Measurements from ENCODE around the gene PLEKHN1. TPM values are rescaled to one million over a fixed set of nuclear protein-coding genes. Genes with fewer than 3 reads are reported as not detected.
A peak's percentile ranks its signal among the peaks of the same experiment; 100 is the strongest.

Gene PLEKHN1
- total RNA-seq, 2 donors from 2014 or later = 0.59 TPM; not detected in 1

DNA sequence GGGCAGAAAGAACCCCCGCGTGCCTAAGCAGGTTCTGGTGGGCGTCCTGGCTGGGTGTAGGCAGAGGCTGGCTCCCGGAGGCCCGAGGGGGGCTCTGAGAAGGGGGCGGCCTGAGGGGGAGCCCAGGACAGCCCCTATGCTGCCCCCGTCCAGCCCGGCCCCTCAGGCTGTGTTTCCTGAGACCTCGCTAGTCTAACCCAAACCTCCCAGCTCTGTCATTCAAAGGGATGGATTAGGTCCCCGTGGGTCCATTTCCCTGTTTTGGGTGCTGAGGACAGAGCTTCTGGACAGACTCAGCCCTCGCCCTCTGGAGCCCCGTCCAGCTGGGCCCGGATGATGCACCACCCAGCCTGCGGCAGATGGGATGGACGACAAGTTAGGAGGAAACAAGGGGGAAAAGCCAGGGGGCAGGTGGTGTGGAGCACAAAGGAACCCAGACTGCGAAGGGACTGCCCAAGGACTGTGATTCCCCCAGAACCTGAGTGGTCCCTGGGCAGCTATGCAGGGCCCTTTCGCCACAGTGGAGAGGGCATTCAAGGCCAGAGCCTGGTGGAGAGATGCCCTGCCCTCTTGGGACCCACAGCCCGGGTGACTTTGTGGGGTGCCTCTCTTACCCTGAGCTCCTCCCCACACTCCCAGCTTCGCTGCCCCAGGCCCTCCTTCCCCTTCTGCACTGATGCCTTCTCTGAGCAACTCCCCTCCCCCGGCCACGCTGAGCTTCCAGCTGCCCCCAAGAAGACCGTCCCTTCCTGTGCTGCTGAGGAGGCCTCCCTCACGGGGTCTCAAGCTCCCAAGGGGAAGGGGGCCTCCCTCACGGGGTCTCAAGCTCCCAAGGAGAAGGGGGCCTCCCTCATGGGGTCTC lies 30.8 kb downstream of the PLEKHN1 start:
- Histone ChIP-seq H3K27ac (peak overlapping the region in 1 of 2 donors; percentile 99), H3K27me3 (no peaks in the 10 kb centered on the region), H3K9me3 (peaks cover 0 to 4% of the 10 kb centered on the region in 2 donors), H3K4me3 (no peak overlapping the region), H3K4me1 (peaks cover 0 to 40% of the 10 kb centered on the region in 2 donors), H3K36me3 (no peaks in the 10 kb centered on the region)
- TF ChIP-seq, protein P1, sequence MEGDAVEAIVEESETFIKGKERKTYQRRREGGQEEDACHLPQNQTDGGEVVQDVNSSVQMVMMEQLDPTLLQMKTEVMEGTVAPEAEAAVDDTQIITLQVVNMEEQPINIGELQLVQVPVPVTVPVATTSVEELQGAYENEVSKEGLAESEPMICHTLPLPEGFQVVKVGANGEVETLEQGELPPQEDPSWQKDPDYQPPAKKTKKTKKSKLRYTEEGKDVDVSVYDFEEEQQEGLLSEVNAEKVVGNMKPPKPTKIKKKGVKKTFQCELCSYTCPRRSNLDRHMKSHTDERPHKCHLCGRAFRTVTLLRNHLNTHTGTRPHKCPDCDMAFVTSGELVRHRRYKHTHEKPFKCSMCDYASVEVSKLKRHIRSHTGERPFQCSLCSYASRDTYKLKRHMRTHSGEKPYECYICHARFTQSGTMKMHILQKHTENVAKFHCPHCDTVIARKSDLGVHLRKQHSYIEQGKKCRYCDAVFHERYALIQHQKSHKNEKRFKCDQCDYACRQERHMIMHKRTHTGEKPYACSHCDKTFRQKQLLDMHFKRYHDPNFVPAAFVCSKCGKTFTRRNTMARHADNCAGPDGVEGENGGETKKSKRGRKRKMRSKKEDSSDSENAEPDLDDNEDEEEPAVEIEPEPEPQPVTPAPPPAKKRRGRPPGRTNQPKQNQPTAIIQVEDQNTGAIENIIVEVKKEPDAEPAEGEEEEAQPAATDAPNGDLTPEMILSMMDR (IDR thresholded peaks at IDR 0.05) = no peak
- DNase-seq (ENCODE audit: low spot score) = no peak

DNA sequence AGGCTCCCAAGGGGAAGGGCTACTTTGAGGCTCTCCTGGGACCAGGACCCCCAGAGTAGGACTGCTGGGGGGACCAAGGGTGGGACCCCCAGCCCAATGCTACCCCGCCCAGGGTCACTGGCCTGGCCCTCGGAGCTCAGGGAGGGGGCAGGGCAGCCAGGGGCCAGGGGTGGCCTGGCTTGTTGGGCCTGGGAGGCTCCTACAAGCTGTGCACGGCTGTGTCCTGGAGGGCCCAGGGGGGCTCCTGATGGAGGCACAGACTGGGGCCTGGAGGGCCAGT lies 31.4 kb downstream of the PLEKHN1 start:
- peak overlapping the region; percentile 99 for H3K27ac ChIP-seq
- TF ChIP-seq, protein P1 (IDR thresholded peaks at IDR 0.05) = no peak
- H3K27me3 ChIP-seq = no peaks in the 10 kb centered on the region
- DNase-seq (ENCODE audit: low spot score) = no peak
- H3K36me3 ChIP-seq = no peaks in the 10 kb centered on the region
- H3K4me3 ChIP-seq = peak overlapping the region in 1 of 2 donors; percentile 80
- peaks cover 0 to 41% of the 10 kb centered on the region in 2 donors for H3K4me1 ChIP-seq
- no peaks in the 10 kb centered on the region for H3K9me3 ChIP-seq

DNA sequence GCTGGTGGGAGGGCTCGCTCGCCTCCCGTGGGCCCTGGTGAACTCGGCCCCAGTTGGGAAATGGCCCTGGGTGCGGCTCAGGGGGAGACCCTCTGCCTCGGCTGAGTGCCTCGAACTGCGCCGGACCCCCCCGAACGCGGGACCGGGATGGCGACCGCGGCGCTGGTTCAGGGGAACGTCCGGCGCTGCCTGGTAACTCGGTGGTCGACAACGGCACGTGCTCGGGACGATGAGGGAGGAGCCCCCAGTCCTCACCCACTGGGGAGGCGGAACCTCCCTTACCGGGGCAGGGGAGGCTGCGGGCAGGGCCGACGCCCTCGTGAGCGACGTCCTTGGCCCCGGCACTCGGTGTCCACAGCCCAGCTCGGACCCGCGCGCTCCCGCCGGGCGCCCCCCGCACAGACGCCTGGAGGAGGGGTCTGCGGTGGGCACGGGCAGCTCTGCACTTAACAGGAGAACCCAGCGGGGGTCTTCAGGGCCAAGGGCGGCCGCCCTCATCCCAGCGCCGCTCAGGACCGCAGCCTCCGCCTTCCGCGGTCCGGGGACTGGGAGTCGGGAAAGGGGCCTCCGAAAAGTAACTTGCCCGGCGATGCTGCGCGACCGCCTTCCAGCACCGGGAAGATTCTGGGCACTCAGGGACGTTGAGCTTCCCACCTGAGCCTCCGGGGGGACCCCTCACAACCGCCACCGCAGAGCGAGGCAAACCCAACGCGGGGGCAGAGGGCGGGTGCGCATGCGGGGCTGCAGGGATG lies 31.9 kb downstream of the PLEKHN1 start:
- Histone ChIP-seq H3K27me3 (no peaks in the 10 kb centered on the region), H3K4me3 (peak overlapping the region; percentile 80 to 81), H3K9me3 (no peaks in the 10 kb centered on the region), H3K36me3 (no peaks in the 10 kb centered on the region), H3K27ac (peak overlapping the region; percentile 99), H3K4me1 (peaks cover 0 to 41% of the 10 kb centered on the region in 2 donors)
- DNase-seq (ENCODE audit: low spot score) = no peak
- TF ChIP-seq, protein P1 (IDR thresholded peaks at IDR 0.05) = no peak

DNA sequence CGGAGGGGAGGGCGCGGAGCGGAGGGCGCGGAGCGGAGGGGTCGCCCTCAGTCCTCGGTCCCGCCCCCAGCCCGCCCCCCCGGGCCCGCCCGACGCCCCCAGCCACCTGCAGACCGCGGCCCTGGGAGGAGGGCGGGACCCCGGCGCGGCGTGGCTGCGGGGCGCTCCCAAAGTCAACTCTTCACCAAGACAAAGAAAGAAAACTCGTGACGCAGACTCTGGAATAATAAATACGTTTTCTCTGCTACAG lies 32.4 kb downstream of the PLEKHN1 start:
- H3K27ac ChIP-seq = peak overlapping the region; percentile 99

DNA sequence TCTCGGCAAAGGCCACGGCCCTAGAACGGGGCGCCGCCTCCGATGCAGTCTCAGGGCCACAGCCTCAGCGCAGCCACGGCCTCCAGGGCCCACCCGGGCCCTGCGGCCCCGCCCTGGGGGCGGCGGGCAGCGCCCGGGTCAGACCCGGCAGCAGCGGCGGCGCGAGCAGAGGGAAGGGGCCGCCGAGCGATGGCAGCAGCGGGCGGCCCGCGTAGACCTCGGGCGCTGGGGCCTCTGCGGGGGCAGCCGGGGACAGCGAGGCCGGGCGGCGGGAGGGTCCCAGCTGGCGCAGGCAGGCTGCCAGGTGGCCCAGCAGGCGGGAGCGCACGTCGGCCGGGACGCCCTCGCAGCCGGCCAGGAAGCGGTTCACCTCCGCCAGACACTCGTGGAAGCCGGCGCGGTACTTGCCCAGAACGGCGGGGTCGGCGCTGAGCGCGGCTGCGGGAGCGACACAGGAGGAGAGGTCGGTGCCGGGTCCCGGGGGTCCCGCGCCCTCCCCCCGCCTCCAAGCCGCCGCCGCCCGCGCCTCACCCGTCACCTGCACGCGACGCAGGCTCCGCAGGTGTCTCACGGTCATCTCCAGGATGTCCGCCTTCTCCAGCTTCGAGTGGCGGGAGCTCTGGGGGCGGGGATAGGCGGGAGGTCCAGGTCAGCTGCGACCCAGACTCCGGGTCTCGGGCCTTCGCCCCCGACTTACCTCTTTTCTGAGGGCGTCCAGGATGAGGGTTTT lies 32.9 kb downstream of the PLEKHN1 start:
- DNase-seq (ENCODE audit: low spot score) = no peak
- TF ChIP-seq, protein P1 (IDR thresholded peaks at IDR 0.05) = no peak
- Histone ChIP-seq H3K27ac (peak overlapping the region; percentile 99), H3K4me1 (peaks cover 0 to 43% of the 10 kb centered on the region in 2 donors), H3K36me3 (no peaks in the 10 kb centered on the region), H3K9me3 (no peaks in the 10 kb centered on the region), H3K4me3 (peak overlapping the region; percentile 80 to 81), H3K27me3 (no peaks in the 10 kb centered on the region)

More for the DNA sequence above, 32.4 kb downstream of the PLEKHN1 start:
- Histone ChIP-seq H3K9me3 (no peaks in the 10 kb centered on the region), H3K4me3 (peak overlapping the region; percentile 80 to 81), H3K27me3 (no peaks in the 10 kb centered on the region), H3K36me3 (no peaks in the 10 kb centered on the region), H3K4me1 (peaks cover 0 to 41% of the 10 kb centered on the region in 2 donors)
- TF ChIP-seq, protein P1 (IDR thresholded peaks at IDR 0.05) = no peak
- no peak for DNase-seq (ENCODE audit: low spot score)
